Stimulated activated naive CD4-positive, alpha-beta T cell (primary cell): ENCODE data around the gene NQO2.

ENCODE experiments used
- DNase-seq, 6 experiments: peaks; one replicate each; lab custom pipeline; 2025; lab: John Stamatoyannopoulos, UW

NQO2 gene, protein sequence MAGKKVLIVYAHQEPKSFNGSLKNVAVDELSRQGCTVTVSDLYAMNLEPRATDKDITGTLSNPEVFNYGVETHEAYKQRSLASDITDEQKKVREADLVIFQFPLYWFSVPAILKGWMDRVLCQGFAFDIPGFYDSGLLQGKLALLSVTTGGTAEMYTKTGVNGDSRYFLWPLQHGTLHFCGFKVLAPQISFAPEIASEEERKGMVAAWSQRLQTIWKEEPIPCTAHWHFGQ

DNA sequence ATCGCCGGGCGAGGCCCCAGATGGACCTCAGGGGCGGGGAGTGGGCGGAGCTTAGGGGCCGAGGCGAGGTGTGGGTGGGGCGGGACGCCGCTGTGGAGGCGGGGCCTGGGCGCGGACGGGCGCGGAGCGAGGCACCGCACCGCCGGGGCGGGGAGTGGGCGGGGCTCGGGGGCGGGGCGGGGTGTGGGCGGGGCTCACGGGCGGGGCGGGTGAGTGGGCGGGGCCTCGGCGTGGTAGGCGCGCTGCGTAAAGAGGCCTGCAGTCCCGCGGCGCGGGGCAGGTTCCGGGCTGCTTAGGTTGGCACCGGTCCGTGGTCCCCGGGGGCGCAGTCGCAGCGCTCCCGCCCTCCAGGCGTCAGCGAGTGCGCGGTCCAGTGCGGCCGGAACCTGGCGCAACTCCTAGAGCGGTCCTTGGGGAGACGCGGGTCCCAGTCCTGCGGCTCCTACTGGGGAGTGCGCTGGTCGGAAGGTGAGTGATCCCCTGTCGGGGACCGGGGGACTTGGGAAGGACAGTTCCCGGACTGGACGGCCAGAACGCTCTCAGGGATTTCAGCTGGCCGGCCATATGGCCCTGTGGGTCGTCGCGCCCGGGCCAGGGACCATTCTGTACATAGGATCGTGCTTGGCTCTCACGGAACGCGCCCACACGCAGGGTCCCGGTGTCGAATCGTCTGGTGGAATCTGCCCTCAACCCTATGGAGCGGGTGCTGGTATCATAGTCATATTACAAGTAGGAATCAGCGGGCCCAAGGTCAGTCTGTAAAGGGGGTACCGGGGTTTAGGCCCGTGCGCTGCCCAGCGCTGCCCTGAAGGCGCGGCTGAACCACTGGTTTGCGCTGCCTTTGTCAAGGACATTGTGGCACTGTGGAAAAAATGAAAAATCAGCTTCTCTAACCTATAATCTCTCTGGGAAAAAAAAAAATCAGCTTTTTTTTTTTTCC, at the start of gene NQO2:
Gene NQO2, plus strand, starts transcription at position 277 of the 940 bp plus-strand sequence. CDS start 6,659 bp downstream, outside the sequence.
- DNase-seq: peak; percentile 74 to 92 (median 87)

DNA sequence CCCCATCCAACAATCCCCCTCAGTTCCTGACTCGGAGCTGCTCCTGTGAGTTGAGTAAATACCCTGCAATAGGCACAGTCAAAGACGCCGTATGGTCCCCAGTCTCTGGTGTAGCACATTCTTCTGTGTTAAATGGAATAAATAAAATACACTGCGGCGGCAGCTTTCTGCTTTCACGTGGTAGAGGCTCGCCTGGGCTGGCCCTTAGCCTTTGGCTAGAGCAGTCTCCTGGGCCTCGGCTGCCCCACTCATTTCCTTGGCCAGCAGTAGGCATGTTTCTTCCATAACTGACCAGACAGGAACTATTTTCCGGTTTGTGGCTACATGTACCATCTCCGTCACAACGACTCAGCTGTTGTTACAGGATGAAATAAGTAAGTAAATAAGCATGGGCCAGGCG, 49.0 kb upstream of the NQO2 start:
- no peak for DNase-seq

DNA sequence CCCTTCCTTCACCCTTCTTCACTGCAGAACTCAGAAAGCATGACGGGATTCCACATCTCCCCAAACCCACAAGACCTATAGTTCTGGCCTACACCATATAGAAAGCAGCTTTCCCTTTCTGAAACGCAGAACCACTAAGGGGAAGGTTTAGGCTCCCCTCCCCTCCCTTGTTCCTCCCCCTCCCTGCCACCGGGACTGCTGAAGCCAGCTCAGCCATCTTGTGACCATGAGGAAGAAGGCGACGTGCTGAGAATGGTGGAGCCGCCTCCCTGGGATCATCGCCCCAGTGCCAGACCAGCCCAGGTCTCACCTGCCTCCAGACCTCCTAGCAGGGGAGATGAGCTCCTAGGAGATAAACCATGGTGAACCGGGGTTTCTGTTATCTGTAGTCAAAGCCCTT, 48.0 kb upstream of the NQO2 start:
- DNase-seq: no peak

GRCh38 chr6:2952557-2953095, 47.1 kb upstream of the NQO2 start:
- DNase-seq: peak in 4 of 6 experiments; percentile 9 to 22 (median 10)

DNA sequence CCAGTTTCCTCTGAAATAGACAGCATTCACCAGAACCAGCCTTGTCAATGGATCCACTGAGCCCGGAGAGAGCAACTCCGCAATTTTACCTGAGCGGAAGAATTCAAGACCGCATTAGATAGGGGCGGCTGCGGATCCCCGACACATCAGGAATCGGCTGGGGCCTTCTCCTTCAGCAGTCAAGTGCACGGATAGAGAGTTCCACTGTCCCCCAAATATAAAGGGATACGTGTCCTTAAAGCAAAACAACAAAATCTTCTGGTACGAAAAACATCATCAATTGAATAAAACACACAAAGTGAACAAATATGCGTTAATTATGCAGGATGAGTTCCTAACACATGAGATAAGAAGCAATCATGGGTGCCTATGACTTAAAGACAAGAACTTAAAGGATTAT, 46.6 kb upstream of the NQO2 start:
- no peak for DNase-seq

GRCh38 chr6:2956930-2957685, 42.6 kb upstream of the NQO2 start:
- DNase-seq: no peak

GRCh38 chr6:2957696-2958330, 41.9 kb upstream of the NQO2 start:
- DNase-seq: no peak

- DNase-seq: peak in 3 of 6 experiments; percentile 5 to 41 (median 24)
Observed at GRCh38 chr6:2958331-2958711, 41.4 kb upstream of the NQO2 start.

DNA sequence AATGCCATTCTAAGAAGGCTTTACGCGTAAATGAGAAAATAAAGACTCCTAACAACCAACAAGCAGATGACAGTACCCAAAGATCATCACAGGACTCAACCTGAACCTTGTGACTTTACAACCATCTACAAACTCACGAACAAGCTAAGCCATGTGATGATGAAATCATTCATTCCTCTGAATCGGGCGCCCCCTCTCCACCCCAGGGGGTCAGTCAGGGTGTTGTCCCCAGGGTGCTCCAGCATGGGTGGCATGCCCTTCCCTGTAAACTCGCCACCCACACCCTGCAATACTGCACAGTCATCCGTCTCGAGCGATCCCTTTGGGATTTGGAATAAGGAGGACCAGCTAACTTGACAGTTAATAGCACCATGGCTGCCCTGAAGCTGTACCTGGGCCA, 40.9 kb upstream of the NQO2 start:
- DNase-seq: no peak

DNA sequence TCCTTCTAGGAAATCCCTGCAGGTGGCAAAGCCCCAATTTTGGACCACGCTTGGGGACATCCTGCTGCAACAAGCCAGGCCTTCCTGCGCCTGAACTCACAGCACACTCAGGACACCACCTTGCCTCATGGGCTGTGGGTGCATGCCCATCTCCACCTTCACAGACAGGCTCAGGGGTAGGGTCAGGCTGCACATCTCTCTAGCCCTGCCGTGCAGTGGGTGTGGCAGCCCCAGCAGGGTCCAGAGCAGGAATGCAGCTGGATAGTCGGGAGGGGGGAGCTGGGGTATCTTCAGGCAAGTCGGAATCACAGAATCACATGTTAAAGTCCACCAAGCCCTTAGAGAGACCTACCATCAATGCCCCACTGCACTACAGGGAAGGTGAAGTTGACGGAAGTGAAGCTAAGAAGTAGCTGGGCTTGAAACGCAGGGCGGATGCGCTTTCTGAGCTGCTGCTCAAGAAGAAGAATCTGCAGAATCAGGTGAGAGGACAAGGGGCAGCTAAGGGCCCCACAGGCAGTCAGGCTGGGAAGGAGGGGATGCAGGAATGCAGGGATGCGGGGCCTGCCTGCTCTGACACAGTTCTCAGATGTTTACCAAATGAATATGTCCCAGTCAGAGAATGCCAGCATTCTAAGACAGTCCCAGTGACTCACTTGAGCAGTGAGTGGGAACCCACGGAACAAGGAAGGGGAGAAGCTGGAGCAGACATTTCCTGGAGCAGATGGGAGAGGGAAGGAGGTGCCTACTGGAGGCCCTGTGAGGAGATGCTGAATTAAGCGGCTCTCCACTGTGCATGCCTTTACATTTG, 39.6 kb upstream of the NQO2 start:
- no peak for DNase-seq

DNA sequence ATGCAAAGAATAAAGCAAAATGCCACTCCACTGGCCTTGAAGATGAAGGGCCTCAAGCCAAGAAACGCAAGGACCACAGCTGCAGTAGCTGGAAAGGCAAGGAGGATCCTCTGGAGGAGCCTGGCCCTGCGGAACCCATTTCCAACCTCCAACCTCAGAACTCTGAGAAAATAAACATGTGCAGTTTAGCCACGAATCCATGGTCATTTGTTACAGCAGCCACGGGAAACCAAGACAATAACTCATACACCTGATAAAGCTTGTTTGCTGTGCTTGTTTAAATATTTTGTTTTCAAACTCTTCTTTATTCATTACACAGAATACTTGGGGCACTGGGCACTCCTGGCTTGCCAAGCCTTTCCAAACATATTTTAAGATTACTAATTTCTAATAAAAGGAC, 38.8 kb upstream of the NQO2 start:
- DNase-seq: no peak

GRCh38 chr6:2961506-2961905, 38.2 kb upstream of the NQO2 start:
- no peak for DNase-seq

GRCh38 chr6:2962004-2962403, 37.7 kb upstream of the NQO2 start:
- DNase-seq: no peak

DNA sequence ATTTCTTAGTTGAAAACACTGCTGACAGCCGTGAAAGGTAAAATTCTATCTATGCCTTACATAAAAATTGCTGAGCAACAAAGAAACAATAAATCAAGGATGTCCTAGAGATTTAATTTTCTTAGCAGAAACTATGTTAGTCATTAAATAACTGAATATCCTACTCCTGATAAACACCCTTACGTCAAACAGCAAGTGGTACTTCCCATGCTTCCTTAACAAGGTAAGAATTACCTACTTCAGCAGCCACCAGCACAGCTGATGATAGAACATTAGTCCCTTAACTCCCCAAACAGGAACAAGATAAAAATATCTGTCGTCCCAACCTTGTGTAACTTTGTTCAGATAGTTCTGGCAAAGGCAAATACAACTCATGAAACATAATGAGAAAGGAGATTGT, 37.1 kb upstream of the NQO2 start:
- no peak for DNase-seq

DNA sequence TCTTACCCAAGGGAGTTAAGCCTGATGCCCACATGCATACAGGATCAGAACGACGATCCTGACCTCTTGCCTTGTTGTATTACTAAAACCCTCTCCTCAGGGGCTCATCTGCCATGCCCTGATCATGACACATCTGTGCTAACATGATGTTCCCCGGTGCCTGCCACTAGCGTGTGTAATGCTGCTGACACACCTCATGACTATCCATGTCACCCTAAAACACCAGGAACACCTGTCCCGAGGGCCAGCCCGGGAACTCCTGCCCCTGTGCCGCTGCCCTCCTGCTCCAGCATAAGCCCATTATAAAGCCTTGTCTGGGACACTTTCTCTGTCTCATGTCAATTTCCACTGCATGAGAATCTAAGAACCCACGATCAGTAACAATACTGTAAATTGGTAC, 35.9 kb upstream of the NQO2 start:
- no peak for DNase-seq

- no peak for DNase-seq
Observed at GRCh38 chr6:2964793-2965505, 34.7 kb upstream of the NQO2 start.

DNA sequence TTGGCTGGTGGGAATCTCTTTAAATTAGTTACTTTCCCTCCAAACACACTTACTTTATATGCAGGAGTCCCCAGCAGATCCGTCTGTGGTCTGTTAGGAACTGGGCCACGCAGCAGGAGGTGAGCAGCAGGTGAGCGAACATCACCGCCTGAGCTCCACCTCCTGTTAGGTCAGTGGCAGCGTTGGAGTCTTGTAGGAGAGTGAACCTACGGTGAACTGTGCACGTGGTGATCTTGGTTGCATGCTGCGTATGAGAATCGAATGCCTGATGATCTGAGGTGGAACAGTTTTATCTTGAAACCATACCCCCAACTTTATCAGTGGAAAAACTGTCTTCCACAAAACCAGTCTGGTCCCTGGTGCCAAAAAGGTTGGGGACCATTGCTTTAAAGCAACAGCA, 33.3 kb upstream of the NQO2 start:
- no peak for DNase-seq

DNA sequence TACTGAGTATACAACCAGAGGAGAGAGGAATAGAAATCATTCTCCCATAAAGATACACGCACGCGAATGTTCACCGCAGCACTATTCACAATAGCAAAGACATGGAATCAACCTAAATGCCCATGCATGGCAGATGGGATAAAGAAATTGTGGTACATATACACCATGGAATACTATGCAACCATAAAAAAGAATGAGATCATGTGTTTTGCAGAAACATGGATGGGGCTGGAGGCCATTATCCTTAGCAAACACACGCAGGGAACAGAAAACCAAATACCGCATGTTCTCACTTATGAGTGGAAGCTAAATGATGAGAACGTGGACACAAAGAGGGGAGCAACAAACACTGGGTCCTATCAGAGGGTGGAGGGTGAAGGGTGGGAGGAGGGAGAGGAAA, 31.8 kb upstream of the NQO2 start:
- no peak for DNase-seq

GRCh38 chr6:2968600-2969135, 31.0 kb upstream of the NQO2 start:
- DNase-seq: no peak

GRCh38 chr6:2969549-2969948, 30.1 kb upstream of the NQO2 start:
- DNase-seq: no peak
